GM23338 (cell line): ENCODE measurements around the gene TXNL4B. TPM values are rescaled to one million over a fixed set of nuclear protein-coding genes. Genes with fewer than 3 reads are reported as not detected.

Experiments
- ATAC-seq: fragments of 200-7000 bp; cut with Tn5 transposase; 3 replicates; pipeline ENCODE4 v1.9.1; 2020
- DNase-seq: peaks from one replicate; pipeline ENCODE4 v3.0.0-alpha.2; 2015; ENCODE audit warnings: low spot score
- H2AFZ ChIP-seq: fragments of 200-600 bp; sonication (generic); 2 replicates; pipeline ENCODE4 v1.8.0; 2016; ENCODE audit warnings: antibody characterized with exemption, mild to moderate bottlenecking, moderate library complexity
- H3F3A ChIP-seq: fragments of 200-600 bp; sonication (generic); replicated peaks from 2 replicates; pipeline ENCODE4 v1.8.0; 2017; ENCODE audit warnings: antibody characterized with exemption, mixed run types, low read depth
- H3K27ac ChIP-seq: fragments of 200-600 bp; sonication (generic); 2 replicates; pipeline ENCODE4 v1.6.1; 2016; ENCODE audit warnings: low read depth
- H3K27me3 ChIP-seq: fragments of 200-600 bp; sonication (generic); 2 replicates; pipeline ENCODE4 v1.8.0; 2016; ENCODE audit warnings: mild to moderate bottlenecking, mixed run types, moderate library complexity; ENCODE audit not compliant: insufficient read depth
- H3K36me3 ChIP-seq: fragments of 200-600 bp; sonication (generic); 2 replicates; pipeline ENCODE4 v1.8.0; 2016; ENCODE audit warnings: mild to moderate bottlenecking; ENCODE audit not compliant: insufficient read depth
- H3K4me1 ChIP-seq: fragments of 200-600 bp; sonication (generic); 2 replicates; pipeline ENCODE4 v1.8.0; 2016; ENCODE audit warnings: mild to moderate bottlenecking, moderate library complexity; ENCODE audit not compliant: insufficient read depth
- H3K4me2 ChIP-seq: fragments of 200-600 bp; sonication (generic); 2 replicates; pipeline ENCODE4 v1.7.1; 2017; ENCODE audit warnings: mixed run types
- H3K4me3 ChIP-seq: fragments of 200-600 bp; sonication (generic); 2 replicates; pipeline ENCODE4 v1.6.1; 2016; ENCODE audit warnings: mixed run types
- H3K79me2 ChIP-seq: fragments of 200-600 bp; sonication (generic); replicated peaks from 2 replicates; pipeline ENCODE4 v1.8.0; 2017; ENCODE audit warnings: mild to moderate bottlenecking; ENCODE audit not compliant: insufficient read depth
- H3K9me2 ChIP-seq: fragments of 200-600 bp; sonication (generic); 2 replicates; pipeline ENCODE4 v1.8.0; 2017; ENCODE audit not compliant: insufficient read depth
- H4K20me1 ChIP-seq: fragments of 200-600 bp; sonication (generic); replicated peaks from 2 replicates; pipeline ENCODE4 v1.8.0; 2017; ENCODE audit warnings: mild to moderate bottlenecking; ENCODE audit not compliant: insufficient read depth
- H3K27ac Mint-ChIP-seq: 2 replicates; pipeline ENCODE4 v1.8.0; 2020; ENCODE audit warnings: inconsistent platforms, mild to moderate bottlenecking, moderate library complexity, mixed read lengths
- H3K27me3 Mint-ChIP-seq: 3 replicates; pipeline ENCODE4 v1.8.0; 2022; ENCODE audit warnings: low read depth, mild to moderate bottlenecking, moderate library complexity, mixed read lengths, inconsistent platforms; ENCODE audit not compliant: insufficient read depth, poor library complexity
- H3K36me3 Mint-ChIP-seq: 3 replicates; pipeline ENCODE4 v1.8.0; 2021; ENCODE audit warnings: low read depth, mild to moderate bottlenecking, inconsistent platforms, moderate library complexity, mixed read lengths
- H3K4me1 Mint-ChIP-seq: 3 replicates; pipeline ENCODE4 v1.8.0; 2020; ENCODE audit warnings: mild to moderate bottlenecking, inconsistent platforms, mixed read lengths
- H3K4me3 Mint-ChIP-seq: 3 replicates; pipeline ENCODE4 v1.8.0; 2021; ENCODE audit warnings: moderate library complexity, mild to moderate bottlenecking, inconsistent platforms, mixed read lengths
- H3K9me3 Mint-ChIP-seq: 3 replicates; pipeline ENCODE4 v1.8.0; 2020; ENCODE audit warnings: moderate library complexity, mild to moderate bottlenecking, inconsistent platforms, mixed read lengths
- CREB1 ChIP-seq: fragments of 250-450 bp; sonication (Bioruptor Pico); IDR thresholded peaks from 2 replicates; pipeline ENCODE4 v1.5.0; 2020; ENCODE audit warnings: low read depth, mild to moderate bottlenecking, moderate library complexity
- CTCF ChIP-seq, 2 experiments: fragments of 200-600 bp in 1 of 2; sonication (generic) in 1 of 2; conservative IDR thresholded peaks; 2 replicates each; pipeline versions ENCODE4 v1.5.1 to v1.6.1; 2016 to 2017; ENCODE audit warnings: antibody characterized with exemption in 2 of 2, low read depth in 2 of 2, mild to moderate bottlenecking in 2 of 2, moderate library complexity in 1 of 2
- EZH2 ChIP-seq: fragments of 200-600 bp; sonication (generic); IDR thresholded peaks from one replicate; pipeline ENCODE4 v1.8.0; 2017; ENCODE audit warnings: antibody characterized with exemption, mild to moderate bottlenecking, low read depth; ENCODE audit not compliant: unreplicated experiment
- NANOG ChIP-seq: IDR thresholded peaks from 2 replicates; pipeline ENCODE4 v1.6.1; 2016; ENCODE audit warnings: antibody characterized with exemption, borderline replicate concordance
- ZNF114 ChIP-seq: fragments of 250-450 bp; sonication (Bioruptor Pico); IDR thresholded peaks from 2 replicates; pipeline ENCODE4 v1.5.0; 2020; ENCODE audit warnings: mild to moderate bottlenecking, moderate library complexity
- polyA plus RNA-seq: library from polyadenylated mRNA; unstranded; fragments of >200 nt; fragmentation: Nextera tagmentation; extraction: Ambion mirVana; gene quantifications from 2 replicates; pipeline ENCODE4 v1.2.1, GENCODE V29; 2016
- total RNA-seq: library from RNA; depleted of rRNA; stranded (reverse); fragments of >200 nt; shearing (Covaris generic); gene quantifications from 2 replicates; pipeline ENCODE4 v1.2.3, GENCODE V29; 2014
- TF ChIP-seq, protein P1 (sequence below): IDR thresholded peaks from one replicate; pipeline ENCODE4 v1.6.1; 2018; ENCODE audit warnings: antibody characterized with exemption; ENCODE audit not compliant: unreplicated experiment
- TF ChIP-seq, protein P2 (sequence below): fragments of 250-450 bp; sonication (Bioruptor Pico); IDR thresholded peaks from 2 replicates; pipeline ENCODE4 v1.5.0; 2020; ENCODE audit warnings: mild to moderate bottlenecking, moderate library complexity

TXNL4B gene
- total and polyA plus RNA-seq, 2 experiments from 2014 or later, result 3.7 to 8.9 TPM

DNA sequence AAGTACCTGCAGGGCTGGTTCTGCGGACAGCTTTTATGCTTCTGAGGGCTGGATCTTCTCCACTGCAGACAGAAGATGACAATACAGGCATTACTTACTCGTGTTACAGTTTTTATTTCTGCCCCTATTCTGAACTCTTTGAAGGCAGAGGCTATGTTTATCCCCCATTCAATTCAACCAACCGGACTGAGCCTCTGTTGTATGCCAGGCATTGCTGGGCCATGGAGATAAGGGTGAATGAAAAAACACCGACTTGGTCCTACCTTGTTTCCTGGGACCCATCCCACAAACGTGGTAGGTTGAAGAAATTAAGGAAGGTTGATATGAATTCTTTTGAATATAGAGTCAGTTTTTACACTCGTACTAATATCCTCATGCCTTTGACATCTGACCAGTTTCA is 49.1 kb downstream of the TXNL4B start (continued):
- no peak for TF ChIP-seq CREB1 (CRISPR knock-in tag)
- TF ChIP-seq, protein P1, sequence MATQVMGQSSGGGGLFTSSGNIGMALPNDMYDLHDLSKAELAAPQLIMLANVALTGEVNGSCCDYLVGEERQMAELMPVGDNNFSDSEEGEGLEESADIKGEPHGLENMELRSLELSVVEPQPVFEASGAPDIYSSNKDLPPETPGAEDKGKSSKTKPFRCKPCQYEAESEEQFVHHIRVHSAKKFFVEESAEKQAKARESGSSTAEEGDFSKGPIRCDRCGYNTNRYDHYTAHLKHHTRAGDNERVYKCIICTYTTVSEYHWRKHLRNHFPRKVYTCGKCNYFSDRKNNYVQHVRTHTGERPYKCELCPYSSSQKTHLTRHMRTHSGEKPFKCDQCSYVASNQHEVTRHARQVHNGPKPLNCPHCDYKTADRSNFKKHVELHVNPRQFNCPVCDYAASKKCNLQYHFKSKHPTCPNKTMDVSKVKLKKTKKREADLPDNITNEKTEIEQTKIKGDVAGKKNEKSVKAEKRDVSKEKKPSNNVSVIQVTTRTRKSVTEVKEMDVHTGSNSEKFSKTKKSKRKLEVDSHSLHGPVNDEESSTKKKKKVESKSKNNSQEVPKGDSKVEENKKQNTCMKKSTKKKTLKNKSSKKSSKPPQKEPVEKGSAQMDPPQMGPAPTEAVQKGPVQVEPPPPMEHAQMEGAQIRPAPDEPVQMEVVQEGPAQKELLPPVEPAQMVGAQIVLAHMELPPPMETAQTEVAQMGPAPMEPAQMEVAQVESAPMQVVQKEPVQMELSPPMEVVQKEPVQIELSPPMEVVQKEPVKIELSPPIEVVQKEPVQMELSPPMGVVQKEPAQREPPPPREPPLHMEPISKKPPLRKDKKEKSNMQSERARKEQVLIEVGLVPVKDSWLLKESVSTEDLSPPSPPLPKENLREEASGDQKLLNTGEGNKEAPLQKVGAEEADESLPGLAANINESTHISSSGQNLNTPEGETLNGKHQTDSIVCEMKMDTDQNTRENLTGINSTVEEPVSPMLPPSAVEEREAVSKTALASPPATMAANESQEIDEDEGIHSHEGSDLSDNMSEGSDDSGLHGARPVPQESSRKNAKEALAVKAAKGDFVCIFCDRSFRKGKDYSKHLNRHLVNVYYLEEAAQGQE, result no peak
- no peak for TF ChIP-seq CTCF (conservative IDR thresholded peaks at IDR 0.05; ENCODE audit: low read depth in 2 of 2)
- TF ChIP-seq ZNF114 (CRISPR knock-in tag), result no peak

DNA sequence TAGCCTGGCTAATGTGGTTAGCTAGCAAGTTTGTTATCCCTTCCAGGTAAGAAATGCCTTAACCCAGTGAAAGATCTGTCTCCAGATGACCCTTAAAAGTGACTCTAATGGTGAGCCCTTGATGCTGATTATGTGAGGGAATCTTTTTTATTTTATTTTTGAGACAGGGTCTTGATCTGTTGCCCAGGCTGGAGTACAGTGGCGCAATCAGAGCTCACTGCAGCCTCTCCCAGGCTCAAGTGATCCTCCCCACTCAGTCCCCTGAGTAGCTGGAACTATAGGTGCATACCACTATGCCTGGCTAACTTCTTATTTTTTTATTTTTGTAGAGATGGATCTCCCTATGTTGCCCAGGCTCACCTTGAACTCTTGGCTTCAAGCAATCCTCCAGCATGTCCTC is 49.9 kb downstream of the TXNL4B start:
- no peaks in the 10 kb centered on the region for H3K9me3 Mint-ChIP-seq
- H3K36me3 Mint-ChIP-seq, result no peaks in the 10 kb centered on the region
- H3K27me3 Mint-ChIP-seq, result peaks cover 2% of the 10 kb centered on the region
- H3K4me2 ChIP-seq, result no peak overlapping the region
- no peaks in the 10 kb centered on the region for H4K20me1 ChIP-seq
- H3K4me1 Mint-ChIP-seq, result no peaks in the 10 kb centered on the region
- H3K36me3 ChIP-seq, result no peaks in the 10 kb centered on the region
- H3K4me3 Mint-ChIP-seq, result no peak overlapping the region
- no peak overlapping the region for H3K27ac ChIP-seq
- ATAC-seq (no peak), DNase-seq (no peak)
- H2AFZ ChIP-seq, result no peak overlapping the region
- H3K4me1 ChIP-seq, result no peaks in the 10 kb centered on the region
- H3K79me2 ChIP-seq, result no peaks in the 10 kb centered on the region
- no peak overlapping the region for H3K27ac Mint-ChIP-seq
- H3K4me3 ChIP-seq, result no peak overlapping the region
- H3K27me3 ChIP-seq, result no peaks in the 10 kb centered on the region
- no peaks in the 10 kb centered on the region for H3K9me2 ChIP-seq
- TF ChIP-seq, protein P2, sequence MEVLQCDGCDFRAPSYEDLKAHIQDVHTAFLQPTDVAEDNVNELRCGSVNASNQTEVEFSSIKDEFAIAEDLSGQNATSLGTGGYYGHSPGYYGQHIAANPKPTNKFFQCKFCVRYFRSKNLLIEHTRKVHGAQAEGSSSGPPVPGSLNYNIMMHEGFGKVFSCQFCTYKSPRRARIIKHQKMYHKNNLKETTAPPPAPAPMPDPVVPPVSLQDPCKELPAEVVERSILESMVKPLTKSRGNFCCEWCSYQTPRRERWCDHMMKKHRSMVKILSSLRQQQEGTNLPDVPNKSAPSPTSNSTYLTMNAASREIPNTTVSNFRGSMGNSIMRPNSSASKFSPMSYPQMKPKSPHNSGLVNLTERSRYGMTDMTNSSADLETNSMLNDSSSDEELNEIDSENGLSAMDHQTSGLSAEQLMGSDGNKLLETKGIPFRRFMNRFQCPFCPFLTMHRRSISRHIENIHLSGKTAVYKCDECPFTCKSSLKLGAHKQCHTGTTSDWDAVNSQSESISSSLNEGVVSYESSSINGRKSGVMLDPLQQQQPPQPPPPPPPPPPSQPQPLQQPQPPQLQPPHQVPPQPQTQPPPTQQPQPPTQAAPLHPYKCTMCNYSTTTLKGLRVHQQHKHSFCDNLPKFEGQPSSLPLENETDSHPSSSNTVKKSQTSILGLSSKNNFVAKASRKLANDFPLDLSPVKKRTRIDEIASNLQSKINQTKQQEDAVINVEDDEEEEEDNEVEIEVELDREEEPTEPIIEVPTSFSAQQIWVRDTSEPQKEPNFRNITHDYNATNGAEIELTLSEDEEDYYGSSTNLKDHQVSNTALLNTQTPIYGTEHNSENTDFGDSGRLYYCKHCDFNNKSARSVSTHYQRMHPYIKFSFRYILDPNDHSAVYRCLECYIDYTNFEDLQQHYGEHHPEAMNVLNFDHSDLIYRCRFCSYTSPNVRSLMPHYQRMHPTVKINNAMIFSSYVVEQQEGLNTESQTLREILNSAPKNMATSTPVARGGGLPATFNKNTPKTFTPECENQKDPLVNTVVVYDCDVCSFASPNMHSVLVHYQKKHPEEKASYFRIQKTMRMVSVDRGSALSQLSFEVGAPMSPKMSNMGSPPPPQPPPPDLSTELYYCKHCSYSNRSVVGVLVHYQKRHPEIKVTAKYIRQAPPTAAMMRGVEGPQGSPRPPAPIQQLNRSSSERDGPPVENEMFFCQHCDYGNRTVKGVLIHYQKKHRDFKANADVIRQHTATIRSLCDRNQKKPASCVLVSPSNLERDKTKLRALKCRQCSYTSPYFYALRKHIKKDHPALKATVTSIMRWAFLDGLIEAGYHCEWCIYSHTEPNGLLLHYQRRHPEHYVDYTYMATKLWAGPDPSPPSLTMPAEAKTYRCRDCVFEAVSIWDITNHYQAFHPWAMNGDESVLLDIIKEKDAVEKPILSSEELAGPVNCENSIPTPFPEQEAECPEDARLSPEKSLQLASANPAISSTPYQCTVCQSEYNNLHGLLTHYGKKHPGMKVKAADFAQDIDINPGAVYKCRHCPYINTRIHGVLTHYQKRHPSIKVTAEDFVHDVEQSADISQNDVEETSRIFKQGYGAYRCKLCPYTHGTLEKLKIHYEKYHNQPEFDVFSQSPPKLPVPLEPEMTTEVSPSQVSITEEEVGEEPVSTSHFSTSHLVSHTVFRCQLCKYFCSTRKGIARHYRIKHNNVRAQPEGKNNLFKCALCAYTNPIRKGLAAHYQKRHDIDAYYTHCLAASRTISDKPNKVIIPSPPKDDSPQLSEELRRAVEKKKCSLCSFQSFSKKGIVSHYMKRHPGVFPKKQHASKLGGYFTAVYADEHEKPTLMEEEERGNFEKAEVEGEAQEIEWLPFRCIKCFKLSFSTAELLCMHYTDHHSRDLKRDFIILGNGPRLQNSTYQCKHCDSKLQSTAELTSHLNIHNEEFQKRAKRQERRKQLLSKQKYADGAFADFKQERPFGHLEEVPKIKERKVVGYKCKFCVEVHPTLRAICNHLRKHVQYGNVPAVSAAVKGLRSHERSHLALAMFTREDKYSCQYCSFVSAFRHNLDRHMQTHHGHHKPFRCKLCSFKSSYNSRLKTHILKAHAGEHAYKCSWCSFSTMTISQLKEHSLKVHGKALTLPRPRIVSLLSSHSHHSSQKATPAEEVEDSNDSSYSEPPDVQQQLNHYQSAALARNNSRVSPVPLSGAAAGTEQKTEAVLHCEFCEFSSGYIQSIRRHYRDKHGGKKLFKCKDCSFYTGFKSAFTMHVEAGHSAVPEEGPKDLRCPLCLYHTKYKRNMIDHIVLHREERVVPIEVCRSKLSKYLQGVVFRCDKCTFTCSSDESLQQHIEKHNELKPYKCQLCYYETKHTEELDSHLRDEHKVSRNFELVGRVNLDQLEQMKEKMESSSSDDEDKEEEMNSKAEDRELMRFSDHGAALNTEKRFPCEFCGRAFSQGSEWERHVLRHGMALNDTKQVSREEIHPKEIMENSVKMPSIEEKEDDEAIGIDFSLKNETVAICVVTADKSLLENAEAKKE, result no peak
- TF ChIP-seq NANOG (no peak), EZH2 (no peak)
- TF ChIP-seq, protein P1, result no peak
- H3F3A ChIP-seq, result no peaks in the 10 kb centered on the region
